Body of pancreas (tissue), 4 donors: ENCODE results near the gene TTC31. TPM values are rescaled to one million over a fixed set of nuclear protein-coding genes. Genes with fewer than 3 reads are reported as not detected.

Source experiments
- ATAC-seq: fragments of 150-250 bp; one replicate; pipeline ENCODE4 v1.9.1; 2016
- DNase-seq, 4 donors: peaks; one replicate each; pipeline ENCODE4 v3.0.0-alpha.2; 2019
- H3K27ac ChIP-seq, 4 donors: fragments of 200-600 bp; sonication (generic); 1 replicate in 3 of 4; 2 replicates in 1 of 4; pipeline versions ENCODE4 v1.5.1 to v1.6.1; 2016 to 2019; ENCODE audit warnings: mild to moderate bottlenecking in 1 of 4, mixed read lengths in 1 of 4, moderate library complexity in 1 of 4
- H3K27me3 ChIP-seq, 2 donors: fragments of 200-600 bp; sonication (generic); one replicate each; pipeline ENCODE4 v1.6.0; 2016; ENCODE audit warnings: mild to moderate bottlenecking in 1 of 2
- H3K36me3 ChIP-seq, 2 donors: fragments of 200-600 bp; sonication (generic); replicated peaks in 1 of 2; 2 replicates each; pipeline ENCODE4 v1.5.1; 2016; ENCODE audit warnings: low read depth in 2 of 2; ENCODE audit not compliant: insufficient read depth in 1 of 2
- H3K4me1 ChIP-seq: fragments of 200-600 bp; sonication (generic); one replicate; pipeline ENCODE4 v1.6.0; 2016
- H3K4me3 ChIP-seq, 2 donors: fragments of 200-600 bp; sonication (generic); 1 replicate in 1 of 2; 2 replicates in 1 of 2; pipeline ENCODE4 v1.5.1; 2016 to 2019
- H3K9me3 ChIP-seq, 3 donors: fragments of 200-600 bp; sonication (generic); 1 replicate in 2 of 3; 2 replicates in 1 of 3; pipeline ENCODE4 v1.5.1; 2016
- CTCF ChIP-seq, 7 experiments: fragments of 450-650 bp in 4 of 7; fragments of 200-600 bp in 3 of 7; sonication (generic) in 3 of 7; IDR thresholded peaks; one replicate each; pipeline ENCODE4 v1.5.1; 2016 to 2019; ENCODE audit warnings: antibody characterized with exemption in 7 of 7
- POLR2A ChIP-seq, 3 donors: fragments of 450-650 bp; IDR thresholded peaks; one replicate each; pipeline ENCODE4 v1.6.1; 2016; ENCODE audit warnings: antibody characterized with exemption in 3 of 3, mild to moderate bottlenecking in 2 of 3
- WGBS, 2 donors: methylation state at CpG; one replicate each; pipeline ENCODE4 v1.1.5; 2017; 5-methylcytosine and 5-hydroxymethylcytosine counted together
- intact Hi-C: fragments of 100-400 bp; cut with DNase I; formaldehyde crosslinking; loops from one replicate; pipeline ENCODE4 v1.15.1; 2023
- total RNA-seq, 2 donors: library from RNA; depleted of rRNA; stranded (reverse); fragments of >200 nt; gene quantifications; one replicate each; pipeline ENCODE4 v1.1.0, GENCODE V29; 2016

TTC31 gene
- total RNA-seq, 2 donors from 2014 or later = 26.5 to 28.3 TPM

- Histone ChIP-seq H3K27me3 (peaks cover 0 to 5% of the 10 kb centered on the region in 2 donors), H3K4me1 (peaks cover 69% of the 10 kb centered on the region), H3K4me3 (no peak overlapping the region), H3K9me3 (no peaks in the 10 kb centered on the region), H3K27ac (no peak overlapping the region), H3K36me3 (no peaks in the 10 kb centered on the region)
- WGBS, 2 donors = 75 to 86% methylated on average over 18 of the region's 18 CpGs
- intact Hi-C loops = no loop called here
- TF ChIP-seq POLR2A (IDR thresholded peaks at IDR 0.05) (no peak), CTCF (IDR thresholded peaks at IDR 0.05) (no peak)
- ATAC-seq = no peak
- no peak for DNase-seq
These were observed 18.6 kb downstream of the TTC31 start for GRCh38 chr2:74501335-74502071.

GRCh38 chr2:74502147-74502719, 19.4 kb downstream of the TTC31 start:
- DNase-seq = peak; percentile 45 to 57 (median 52)
- WGBS, 2 donors = 8 to 27% methylated on average over 16 to 32 of the region's 32 CpGs

GRCh38 chr2:74502720-74503505, 20.0 kb downstream of the TTC31 start:
- peak; percentile 22 for ATAC-seq

More at GRCh38 chr2:74502147-74502719, 19.4 kb downstream of the TTC31 start:
- H3K4me1 ChIP-seq = peaks cover 74% of the 10 kb centered on the region
- peak overlapping the region; percentile 43 to 74 for H3K4me3 ChIP-seq
- H3K27ac ChIP-seq = peak overlapping the region; percentile 53 to 78 (median 72)
- no peaks in the 10 kb centered on the region for H3K36me3 ChIP-seq
- TF ChIP-seq POLR2A (IDR thresholded peaks at IDR 0.05) = no peak
- TF ChIP-seq CTCF (IDR thresholded peaks at IDR 0.05) = no peak
- no peaks in the 10 kb centered on the region for H3K9me3 ChIP-seq
- intact Hi-C loops = no loop called here
- H3K27me3 ChIP-seq = peaks cover 0 to 5% of the 10 kb centered on the region in 2 donors
- ATAC-seq = peak; percentile 27

More at GRCh38 chr2:74502720-74503505, 20.0 kb downstream of the TTC31 start:
- TF ChIP-seq CTCF (IDR thresholded peaks at IDR 0.05) (peak in 1 of 7 experiments; percentile 11), POLR2A (IDR thresholded peaks at IDR 0.05) (peak; percentile 63 to 75 (median 70))
- Histone ChIP-seq H3K36me3 (no peaks in the 10 kb centered on the region), H3K4me3 (peak overlapping the region; percentile 43 to 74), H3K9me3 (no peaks in the 10 kb centered on the region), H3K27me3 (peaks cover 0 to 5% of the 10 kb centered on the region in 2 donors), H3K4me1 (peaks cover 69% of the 10 kb centered on the region), H3K27ac (peak overlapping the region; percentile 53 to 78 (median 72))
- intact Hi-C loops = no loop called here
- DNase-seq = peak; percentile 67 to 87 (median 82)
- 0 to 3% methylated on average over 5 to 66 of the region's 67 CpGs for WGBS, 2 donors
